ENCODE measurements around the gene MCCD1. TPM values are rescaled to one million over a fixed set of nuclear protein-coding genes. Genes with fewer than 3 reads are reported as not detected.

MCCD1 gene
- total RNA-seq, 1 experiment from 2014 or later = not detected

- Histone ChIP-seq H2BK5ac (ENCODE audit: insufficient read length, low read length) (no peak overlapping the region), H2AFZ (ENCODE audit: low read length) (no peak overlapping the region), H2BK12ac (ENCODE audit: insufficient read length, low read depth, low read length) (no peak overlapping the region), H2AK5ac (ENCODE audit: insufficient read length, low read length) (no peak overlapping the region), H3K27ac (ENCODE audit: insufficient read length, low read depth, low read length) (no peak overlapping the region), H3K14ac (ENCODE audit: insufficient read depth, low read length) (no peak overlapping the region), H3K18ac (ENCODE audit: insufficient read length, low read depth, low read length) (no peak overlapping the region), H3K79me2 (ENCODE audit: insufficient read depth, low read length) (no peaks in the 10 kb centered on the region; the same call in 1 of the 2 replicates), H3K23me2 (ENCODE audit: insufficient read length, low read depth, low read length, poor library complexity, severe bottlenecking) (no peaks in the 10 kb centered on the region), H3K23ac (ENCODE audit: insufficient read length, low read depth, low read length) (no peak overlapping the region), H4K91ac (ENCODE audit: insufficient read length, low read depth, low read length) (no peak overlapping the region), H4K8ac (replicated peaks; ENCODE audit: insufficient read length, low read depth, low read length) (no peak overlapping the region), H2BK20ac (ENCODE audit: low read depth, low read length, poor library complexity, severe bottlenecking) (no peak overlapping the region), H3K4me2 (ENCODE audit: insufficient read depth, insufficient read length, low read length) (no peak overlapping the region), H3K9ac (ENCODE audit: extremely low read depth, insufficient read length, low read length) (no peak overlapping the region), H3K4me1 (ENCODE audit: insufficient read depth, low read length) (no peaks in the 10 kb centered on the region; the same call in 1 of the 2 replicates), H3T11ph (ENCODE audit: low read length) (no peak overlapping the region), H2BK120ac (ENCODE audit: low read depth, low read length, poor library complexity, severe bottlenecking) (no peak overlapping the region), H3K79me1 (ENCODE audit: insufficient read depth, low read depth, low read length, poor library complexity, severe bottlenecking) (peaks cover 7% of the 10 kb centered on the region), H4K5ac (ENCODE audit: insufficient read length, low read depth, low read length) (no peak overlapping the region), H3K4ac (ENCODE audit: low read depth, low read length) (no peak overlapping the region), H4K20me1 (ENCODE audit: control insufficient read depth, insufficient read depth, insufficient read length) (peaks cover 4% of the 10 kb centered on the region), H3K56ac (ENCODE audit: insufficient read length, low read depth, low read length) (no peak overlapping the region), H2BK15ac (ENCODE audit: low read depth, low read length) (no peak overlapping the region), H3K9me3 (ENCODE audit: control insufficient read depth, low read depth, low read length) (no peaks in the 10 kb centered on the region), H3K27me3 (ENCODE audit: insufficient read depth, low read length) (no peaks in the 10 kb centered on the region)
- no CpG with 5 or more reads among the region's 6 CpGs for WGBS (ENCODE audit: extremely low coverage, insufficient read length, low lambda C conversion rate)
- Mint-ChIP-seq H3K9me3 (no peaks in the 10 kb centered on the region; a peak in 1 of 5 replicates), H3K36me3 (ENCODE audit: insufficient read depth in 1 of 3, low read depth in 3 of 3) (peaks cover 54 to 64% (median 59%) of the 10 kb centered on the region in 3 experiments), H3K4me1 (peaks cover 23 to 33% of the 10 kb centered on the region in 2 experiments), H3K27me3 (ENCODE audit: low read depth) (no peaks in the 10 kb centered on the region), H3K4me3 (no peak overlapping the region), H3K27ac (peak overlapping the region in 2 of 3 experiments; percentile 19 to 28; a peak in 2 of 7 replicates)
- DNase-seq = no peak
- no peak; the same call in 2 of the 3 replicates for TF ChIP-seq CTCF (conservative IDR thresholded peaks at IDR 0.05)
These were observed 1.9 kb downstream of the MCCD1 start for GRCh38 chr6:31530659-31531058.

Data from H9 (cell line).